Mononuclear cell (primary cell): ENCODE data around the gene COL7A1. TPM values are rescaled to one million over a fixed set of nuclear protein-coding genes. Genes with fewer than 3 reads are reported as not detected.
"Not testable (repeated sequence)": the region's sequence is repeated elsewhere in the genome, so short reads cannot be mapped to it uniquely, and the experiment has no call there.

ENCODE experiments used
- H3K27me3 ChIP-seq: 2 replicates; pipeline ENCODE4 v1.6.0; 2011; ENCODE audit warnings: low read length, control low read depth; ENCODE audit not compliant: insufficient read depth
- H3K4me1 ChIP-seq: 2 replicates; pipeline ENCODE4 v1.5.1; 2011; ENCODE audit warnings: mild to moderate bottlenecking, low read length, control low read depth; ENCODE audit not compliant: insufficient read depth
- H3K4me3 ChIP-seq: 2 replicates; pipeline ENCODE4 v1.5.1; 2011; ENCODE audit warnings: mild to moderate bottlenecking, low read length, moderate library complexity
- H3K9me3 ChIP-seq: 2 replicates; pipeline ENCODE4 v1.5.1; 2011; ENCODE audit warnings: low read depth, mild to moderate bottlenecking, control low read depth, low read length
- total RNA-seq: library from RNA; depleted of rRNA; stranded (reverse); fragments of >200 nt; gene quantifications from one replicate; pipeline ENCODE4 v1.2.3, GENCODE V29; 2012

Gene COL7A1
- total RNA-seq, 1 donor, result 0.10 TPM

DNA sequence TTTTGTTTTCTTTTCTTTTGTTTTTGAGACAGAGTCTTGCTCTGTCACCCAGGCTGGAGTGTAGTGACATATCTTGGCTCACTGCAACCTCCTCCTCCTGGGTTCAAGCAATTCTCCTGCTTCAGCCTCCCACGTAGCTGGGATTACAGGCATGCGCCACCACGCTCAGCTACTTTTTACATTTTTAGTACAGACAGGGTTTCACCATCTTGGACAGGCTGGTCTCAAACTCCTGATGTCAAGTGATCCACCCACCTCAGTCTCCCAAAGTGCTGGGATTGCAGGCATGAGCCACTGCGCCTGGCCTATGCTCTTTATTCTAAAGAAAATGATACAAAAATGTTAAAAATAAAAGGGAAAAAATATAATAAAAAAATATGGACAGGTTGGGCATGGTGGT is 64.4 kb downstream of the COL7A1 start:
- not testable (repeated sequence) for H3K27me3 ChIP-seq, H3K4me3 ChIP-seq, H3K9me3 ChIP-seq
- H3K4me1 ChIP-seq, result peaks cover 84% of the 10 kb centered on the region

DNA sequence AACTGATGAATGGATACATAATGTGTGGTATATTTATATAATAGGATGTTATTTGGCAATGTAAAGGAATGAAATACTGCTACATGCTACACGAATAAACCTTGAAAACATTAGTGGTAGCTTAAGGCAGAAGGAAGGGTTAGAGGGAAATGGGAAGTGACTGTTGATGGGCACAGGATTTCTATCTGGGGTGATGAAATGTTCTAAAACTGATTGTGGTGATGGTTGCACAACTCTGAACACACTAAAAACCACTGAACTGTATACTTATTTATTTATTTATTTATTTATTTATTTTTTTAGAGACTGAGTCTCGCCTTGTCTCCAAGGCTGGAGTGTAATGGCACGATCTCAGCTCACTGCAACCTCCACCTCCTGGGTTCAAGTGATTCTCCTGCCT is 66.4 kb downstream of the COL7A1 start:
- Histone ChIP-seq H3K4me1 (peaks cover 88% of the 10 kb centered on the region), H3K4me3 (no peak overlapping the region), H3K27me3 (no peaks in the 10 kb centered on the region), H3K9me3 (no peaks in the 10 kb centered on the region)

DNA sequence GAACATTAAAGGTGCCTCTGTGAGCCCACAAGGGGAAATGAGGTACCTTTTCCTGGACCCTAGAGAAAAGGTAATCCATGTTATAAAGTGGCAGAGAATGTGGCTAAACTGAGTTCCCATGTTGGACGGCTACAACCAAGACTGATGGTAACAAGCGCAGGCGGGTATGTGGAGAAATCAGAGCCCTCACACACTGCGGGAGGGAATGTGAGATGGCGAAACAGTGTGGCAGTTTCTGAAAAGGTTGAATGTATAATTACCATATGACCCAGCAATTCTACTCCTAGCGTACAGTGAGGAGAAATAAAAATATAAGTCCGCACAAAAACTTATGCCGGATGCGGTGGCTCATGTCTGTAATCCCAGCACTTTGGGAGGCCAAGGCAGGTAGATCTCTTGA is 67.1 kb downstream of the COL7A1 start:
- Histone ChIP-seq H3K4me1 (peaks cover 80% of the 10 kb centered on the region), H3K27me3 (no peaks in the 10 kb centered on the region), H3K9me3 (no peaks in the 10 kb centered on the region), H3K4me3 (no peak overlapping the region)

DNA sequence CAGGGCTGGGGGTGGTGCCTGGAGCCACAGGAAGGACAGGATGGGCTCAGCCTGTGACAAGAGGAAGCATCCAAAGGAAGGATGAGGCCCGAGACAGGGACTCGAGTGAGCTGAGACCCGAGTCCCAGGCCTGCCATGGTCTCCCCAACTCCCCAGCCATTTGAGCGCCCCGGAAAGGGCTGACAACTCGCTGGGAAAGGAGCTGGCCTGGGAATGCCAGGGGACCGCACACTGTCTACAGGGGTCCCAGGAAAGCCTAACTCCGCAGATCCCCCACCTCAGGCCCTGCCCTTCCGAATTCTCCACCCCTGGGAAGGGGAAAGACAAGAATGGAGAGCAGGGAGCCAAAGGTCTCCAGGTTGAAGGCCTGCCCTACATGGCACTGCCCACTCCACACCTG is 70.2 kb downstream of the COL7A1 start:
- Histone ChIP-seq H3K4me1 (peaks cover 53% of the 10 kb centered on the region), H3K4me3 (no peak overlapping the region), H3K27me3 (no peaks in the 10 kb centered on the region), H3K9me3 (no peaks in the 10 kb centered on the region)

DNA sequence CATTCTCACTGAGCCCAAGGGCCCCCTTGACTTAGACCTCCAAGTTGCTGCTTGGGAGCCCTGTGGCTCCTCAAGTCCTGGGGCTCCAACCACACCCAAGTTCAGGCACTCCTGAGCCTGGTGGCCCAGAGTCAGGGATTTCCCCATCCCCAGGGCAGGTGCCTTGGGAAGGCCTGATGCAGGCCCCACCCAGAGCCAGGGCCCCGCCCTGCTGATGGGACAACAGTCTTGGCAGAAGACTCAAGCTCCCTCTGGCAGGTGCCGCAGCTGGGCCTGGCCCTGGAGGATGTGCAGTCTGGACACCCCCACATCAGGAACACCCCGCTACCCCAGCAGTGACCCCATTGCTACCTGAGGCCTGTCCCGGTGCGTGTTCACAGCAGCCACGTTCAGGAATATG is 73.5 kb downstream of the COL7A1 start:
- H3K4me3 ChIP-seq, result no peak overlapping the region
- H3K9me3 ChIP-seq, result no peaks in the 10 kb centered on the region
- H3K27me3 ChIP-seq, result no peaks in the 10 kb centered on the region
- H3K4me1 ChIP-seq, result peaks cover 36% of the 10 kb centered on the region

DNA sequence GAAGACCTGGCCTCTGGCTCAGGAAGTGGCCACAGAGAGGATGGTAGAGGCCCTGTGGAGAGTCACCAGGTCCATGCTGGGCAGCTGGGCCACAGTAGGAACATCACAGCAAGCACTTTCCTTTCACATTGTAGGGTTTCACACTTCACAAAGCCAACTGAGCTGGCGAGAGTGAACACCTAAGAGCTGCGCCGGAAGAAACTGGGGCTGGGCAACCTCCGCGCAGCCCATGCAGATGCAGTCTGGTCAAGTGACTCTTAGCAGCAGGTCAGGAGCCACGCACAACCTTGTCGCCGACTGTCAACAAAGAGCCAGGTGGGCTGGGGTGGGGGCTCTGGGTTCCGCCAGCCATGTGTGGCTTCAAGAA is 75.9 kb downstream of the COL7A1 start:
- Histone ChIP-seq H3K4me3 (no peak overlapping the region), H3K27me3 (no peaks in the 10 kb centered on the region), H3K9me3 (no peaks in the 10 kb centered on the region), H3K4me1 (peaks cover 39% of the 10 kb centered on the region)

DNA sequence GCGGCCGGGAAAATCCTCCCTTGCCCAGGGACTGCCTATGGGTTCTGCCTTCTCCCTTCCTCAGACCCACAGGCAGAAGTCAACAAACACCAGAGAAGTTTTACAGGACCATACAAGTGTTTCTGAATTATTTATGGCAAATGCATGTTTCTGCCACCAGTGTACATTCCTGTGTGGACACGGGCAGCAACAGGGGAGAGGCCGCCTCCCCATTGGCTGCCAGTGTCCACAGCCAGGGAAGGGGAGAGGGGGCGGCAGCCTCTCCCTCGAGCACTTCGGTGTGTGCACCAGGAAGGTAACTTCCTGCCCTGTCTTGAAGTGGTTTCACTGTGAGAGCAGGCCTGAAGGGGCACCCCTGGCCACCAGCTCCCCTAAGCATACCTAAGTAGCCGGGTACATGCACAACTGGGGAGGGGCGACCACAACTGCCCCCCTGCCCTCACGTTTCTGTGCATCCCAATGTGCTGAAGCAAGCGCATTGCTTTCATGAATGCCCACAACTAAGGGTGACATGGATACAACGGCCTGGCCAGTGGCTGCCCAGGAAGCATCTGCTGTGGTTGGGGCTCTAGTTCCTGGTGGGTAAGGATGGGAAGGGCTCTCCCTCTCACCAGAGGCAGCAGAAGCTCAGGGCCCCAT is 76.4 kb downstream of the COL7A1 start:
- no peak overlapping the region for H3K4me3 ChIP-seq
- no peaks in the 10 kb centered on the region for H3K27me3 ChIP-seq
- H3K4me1 ChIP-seq, result peaks cover 38% of the 10 kb centered on the region
- H3K9me3 ChIP-seq, result no peaks in the 10 kb centered on the region

DNA sequence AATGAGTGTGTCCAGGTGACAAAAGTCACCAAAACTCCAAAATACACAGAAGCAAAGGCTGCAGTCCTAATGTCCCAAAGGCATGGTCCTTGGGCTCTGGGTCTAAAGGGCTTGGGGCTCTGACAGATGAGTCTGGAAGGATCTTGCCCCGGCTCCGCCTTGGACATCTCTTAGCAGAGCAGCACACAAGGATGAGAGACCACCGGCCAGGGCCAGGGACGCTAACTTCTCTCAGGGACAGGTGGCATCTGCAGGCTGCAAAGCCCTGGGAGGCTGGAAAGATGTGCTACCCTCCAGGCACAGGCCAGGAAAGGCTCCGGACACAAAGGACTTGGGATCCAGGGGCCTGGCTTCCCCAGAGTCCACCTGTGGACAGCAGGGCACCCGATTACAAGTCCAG is 77.1 kb downstream of the COL7A1 start:
- Histone ChIP-seq H3K4me3 (no peak overlapping the region), H3K27me3 (no peaks in the 10 kb centered on the region), H3K9me3 (no peaks in the 10 kb centered on the region), H3K4me1 (peaks cover 38% of the 10 kb centered on the region)

DNA sequence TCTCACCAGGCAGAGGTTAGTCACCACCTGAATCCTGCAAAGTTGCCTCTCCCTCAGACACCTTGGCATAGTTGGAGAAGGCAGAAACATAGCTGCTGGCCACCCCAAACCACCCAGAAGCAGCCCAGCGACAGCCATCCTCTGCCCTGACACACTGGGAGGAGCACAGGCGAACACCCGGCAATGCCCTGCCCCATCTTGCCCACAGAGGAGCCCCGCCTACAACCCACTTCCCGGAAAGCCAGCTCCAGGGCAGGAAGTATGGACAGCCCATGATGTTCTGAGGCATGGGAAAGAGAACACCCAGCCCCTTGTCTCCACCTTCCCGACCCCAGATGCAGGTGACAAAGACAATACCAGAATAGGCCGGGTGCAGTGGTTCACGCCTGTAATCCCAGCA is 78.6 kb downstream of the COL7A1 start:
- peaks cover 38% of the 10 kb centered on the region for H3K4me1 ChIP-seq
- H3K27me3 ChIP-seq, result no peaks in the 10 kb centered on the region
- no peaks in the 10 kb centered on the region for H3K9me3 ChIP-seq
- no peak overlapping the region for H3K4me3 ChIP-seq

DNA sequence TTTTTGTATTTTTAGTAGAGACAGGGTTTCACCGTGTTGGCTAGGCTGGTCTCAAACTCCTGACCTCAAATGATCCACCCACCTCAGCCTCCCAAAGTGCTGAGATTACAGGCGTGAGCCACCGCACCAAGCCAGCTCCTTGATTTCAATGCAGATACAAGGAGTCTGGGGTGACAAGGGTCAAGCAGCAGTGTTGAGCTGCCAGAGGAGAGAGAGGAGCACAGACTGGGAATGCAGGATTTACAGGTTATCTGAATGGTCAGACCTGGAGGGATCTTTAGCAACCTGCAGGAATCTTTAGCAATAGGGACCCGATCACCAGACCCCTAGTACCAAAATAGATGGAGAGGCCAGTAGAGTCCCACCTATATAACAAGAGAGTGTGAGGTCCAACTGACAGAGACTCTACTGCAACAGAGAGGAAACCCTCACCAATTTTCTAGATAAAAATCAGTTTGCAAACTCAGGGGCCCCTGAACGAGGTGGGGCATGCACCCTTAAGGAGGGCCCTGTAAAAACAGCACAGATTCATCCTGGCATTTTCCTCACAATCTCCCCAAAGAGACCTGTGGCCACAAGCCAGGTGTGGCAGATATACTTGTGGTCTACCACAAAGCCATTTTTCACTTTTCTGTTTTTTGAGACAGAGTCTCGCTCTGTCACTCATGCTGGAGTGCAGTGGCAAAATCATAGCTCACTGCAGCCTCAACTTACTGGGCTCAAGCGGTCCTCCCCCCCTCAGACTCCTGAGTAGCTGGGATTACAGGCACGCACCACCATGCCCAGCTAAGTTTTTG is 80.5 kb downstream of the COL7A1 start:
- no peaks in the 10 kb centered on the region for H3K27me3 ChIP-seq
- H3K4me3 ChIP-seq, result no peak overlapping the region
- H3K9me3 ChIP-seq, result no peaks in the 10 kb centered on the region
- peaks cover 37% of the 10 kb centered on the region for H3K4me1 ChIP-seq

Other genes with a start within 250 kb of the COL7A1 start
- gene FBXW12, start 223.1 kb downstream of the COL7A1 start, total RNA-seq, result not detected
- 0.63 TPM for gene PLXNB1, start 165.2 kb downstream of the COL7A1 start, total RNA-seq
- 1.4 TPM for gene CCDC51, start 155.2 kb downstream of the COL7A1 start, total RNA-seq
- gene TMA7, start 155.1 kb downstream of the COL7A1 start, total RNA-seq, result 271 TPM
- 5.1 TPM for gene ATRIP, start 148.6 kb downstream of the COL7A1 start, total RNA-seq
- 64.1 TPM for gene SHISA5, start 91.2 kb downstream of the COL7A1 start, total RNA-seq
- 11.3 TPM for gene PFKFB4, start 38.5 kb downstream of the COL7A1 start, total RNA-seq
- gene UCN2, start 31.5 kb downstream of the COL7A1 start, total RNA-seq, result 0.10 TPM
- 131 TPM for gene UQCRC1, start 14.3 kb upstream of the COL7A1 start, total RNA-seq
- 0.42 TPM for gene TMEM89, start 26.4 kb upstream of the COL7A1 start, total RNA-seq
- gene SLC26A6, start 40.1 kb upstream of the COL7A1 start, total RNA-seq, result 8.4 TPM
- gene CELSR3, start 67.6 kb upstream of the COL7A1 start, total RNA-seq, result 2.6 TPM
- 6.3 TPM for gene NCKIPSD, start 90.6 kb upstream of the COL7A1 start, total RNA-seq
- 92.5 TPM for gene IP6K2, start 121.9 kb upstream of the COL7A1 start, total RNA-seq